HepG2 (cell line): ENCODE data around the gene CMTM3. TPM values are rescaled to one million over a fixed set of nuclear protein-coding genes. Genes with fewer than 3 reads are reported as not detected.
A peak's percentile ranks its signal among the peaks of the same experiment; 100 is the strongest.

Source experiments
- FOXM1 ChIP-seq: sonication (generic); formaldehyde crosslinking; IDR thresholded peaks from 2 replicates; pipeline ENCODE4 v1.5.0; 2020; ENCODE audit warnings: missing genetic modification reagents
- KAT2B ChIP-seq: fragments of 150-350 bp; IDR thresholded peaks from 2 replicates; pipeline ENCODE4 v1.6.1; 2014; ENCODE audit warnings: low read depth, low read length, borderline replicate concordance
- KDM1A ChIP-seq: IDR thresholded peaks from 2 replicates; pipeline ENCODE4 v1.6.1; 2016; ENCODE audit warnings: missing compliant biosample characterization
- LCORL ChIP-seq, 2 experiments: fragments of 450-650 bp in 1 of 2; sonication (generic) in 1 of 2; formaldehyde crosslinking in 1 of 2; IDR thresholded peaks; 2 replicates each; pipeline versions ENCODE4 v1.5.0 to v1.6.1; 2017 to 2020; ENCODE audit warnings: antibody characterized with exemption in 1 of 2, missing genetic modification reagents in 1 of 2
- MATR3 ChIP-seq: sonication (generic); formaldehyde crosslinking; IDR thresholded peaks from 2 replicates; pipeline ENCODE4 v1.4.0; 2020; ENCODE audit warnings: missing genetic modification reagents
- NR2C2 ChIP-seq: sonication (generic); formaldehyde crosslinking; IDR thresholded peaks from 2 replicates; pipeline ENCODE4 v1.4.0; 2020; ENCODE audit warnings: missing genetic modification reagents, mild to moderate bottlenecking, moderate library complexity, borderline replicate concordance
- PAF1 ChIP-seq: IDR thresholded peaks from 2 replicates; pipeline ENCODE4 v1.6.1; 2016; ENCODE audit warnings: missing genetic modification reagents, missing compliant biosample characterization
- POGZ ChIP-seq: sonication (generic); formaldehyde crosslinking; IDR thresholded peaks from 2 replicates; pipeline ENCODE4 v1.4.0; 2020; ENCODE audit warnings: mild to moderate bottlenecking, missing genetic modification reagents
- RAD51 ChIP-seq: fragments of 450-650 bp; IDR thresholded peaks from 2 replicates; pipeline ENCODE4 v1.6.1; 2016; ENCODE audit warnings: borderline replicate concordance
- ZNF30 ChIP-seq: sonication (generic); formaldehyde crosslinking; IDR thresholded peaks from 2 replicates; pipeline ENCODE4 v1.5.0; 2020; ENCODE audit warnings: mild to moderate bottlenecking, missing genetic modification reagents
- ZNF546 ChIP-seq: sonication (generic); formaldehyde crosslinking; conservative IDR thresholded peaks from 2 replicates; pipeline ENCODE4 v1.8.1; 2023; ENCODE audit warnings: mild to moderate bottlenecking, missing genetic modification reagents
- ZNF580 ChIP-seq: IDR thresholded peaks from 2 replicates; pipeline ENCODE4 v1.6.1; 2016; ENCODE audit warnings: low read depth, borderline replicate concordance
- ZNF724P ChIP-seq: sonication (generic); formaldehyde crosslinking; IDR thresholded peaks from 2 replicates; pipeline ENCODE4 v1.8.0; 2022; ENCODE audit warnings: missing genetic modification reagents, borderline replicate concordance
- ZNF839 ChIP-seq: sonication (generic); formaldehyde crosslinking; IDR thresholded peaks from 2 replicates; pipeline ENCODE4 v1.4.0; 2020; ENCODE audit warnings: missing genetic modification reagents, mild to moderate bottlenecking, borderline replicate concordance
- ZXDC ChIP-seq: sonication (generic); formaldehyde crosslinking; IDR thresholded peaks from 2 replicates; pipeline ENCODE4 v1.5.0; 2020; ENCODE audit warnings: mild to moderate bottlenecking, missing genetic modification reagents
- polyA plus RNA-seq, 8 experiments: library from polyadenylated mRNA; depleted of rRNA in 3 of 8; stranded (reverse) in 7 of 8; unstranded in 1 of 8; fragments of >200 nt; fragmentation: Illumina TruSeq in 4 of 8; extraction: Trizol in 4 of 8; gene quantifications; 2 replicates each; pipeline versions ENCODE4 v1.2.1 to v1.2.3, GENCODE V29; 2011 to 2016; ENCODE audit warnings: low read depth in 4 of 8, missing spikeins in 1 of 8, mixed read lengths in 1 of 8; ENCODE audit not compliant: insufficient read depth in 1 of 8
- total RNA-seq, 5 experiments: library from RNA; depleted of rRNA; stranded (reverse); fragments of >200 nt; fragmentation: Illumina TruSeq; extraction: Trizol; gene quantifications; 2 replicates each; pipeline ENCODE4 v1.2.3, GENCODE V29; 2016; ENCODE audit warnings: low read depth in 1 of 5
- TF ChIP-seq, protein P1 (sequence below): sonication (generic); formaldehyde crosslinking; IDR thresholded peaks from 2 replicates; pipeline ENCODE4 v1.5.0; 2020; ENCODE audit warnings: mild to moderate bottlenecking, missing genetic modification reagents
- TF ChIP-seq, protein P2 (sequence below): sonication (generic); formaldehyde crosslinking; IDR thresholded peaks from 2 replicates; pipeline ENCODE4 v1.8.0; 2022; ENCODE audit warnings: missing genetic modification reagents, mild to moderate bottlenecking, borderline replicate concordance
- TF ChIP-seq, protein P3 (sequence below): sonication (generic); formaldehyde crosslinking; IDR thresholded peaks from 2 replicates; pipeline ENCODE4 v1.4.0; 2020; ENCODE audit warnings: missing genetic modification reagents
- TF ChIP-seq, protein P4 (sequence below): sonication (generic); formaldehyde crosslinking; IDR thresholded peaks from 2 replicates; pipeline ENCODE4 v1.4.0; 2020; ENCODE audit warnings: missing genetic modification reagents

The CMTM3 gene
- total and polyA plus RNA-seq, 2 of the 13 experiments (the other 11 are each of a cell fraction or from before 2014, with no cell fraction given): 29.2 to 48.7 TPM

DNA sequence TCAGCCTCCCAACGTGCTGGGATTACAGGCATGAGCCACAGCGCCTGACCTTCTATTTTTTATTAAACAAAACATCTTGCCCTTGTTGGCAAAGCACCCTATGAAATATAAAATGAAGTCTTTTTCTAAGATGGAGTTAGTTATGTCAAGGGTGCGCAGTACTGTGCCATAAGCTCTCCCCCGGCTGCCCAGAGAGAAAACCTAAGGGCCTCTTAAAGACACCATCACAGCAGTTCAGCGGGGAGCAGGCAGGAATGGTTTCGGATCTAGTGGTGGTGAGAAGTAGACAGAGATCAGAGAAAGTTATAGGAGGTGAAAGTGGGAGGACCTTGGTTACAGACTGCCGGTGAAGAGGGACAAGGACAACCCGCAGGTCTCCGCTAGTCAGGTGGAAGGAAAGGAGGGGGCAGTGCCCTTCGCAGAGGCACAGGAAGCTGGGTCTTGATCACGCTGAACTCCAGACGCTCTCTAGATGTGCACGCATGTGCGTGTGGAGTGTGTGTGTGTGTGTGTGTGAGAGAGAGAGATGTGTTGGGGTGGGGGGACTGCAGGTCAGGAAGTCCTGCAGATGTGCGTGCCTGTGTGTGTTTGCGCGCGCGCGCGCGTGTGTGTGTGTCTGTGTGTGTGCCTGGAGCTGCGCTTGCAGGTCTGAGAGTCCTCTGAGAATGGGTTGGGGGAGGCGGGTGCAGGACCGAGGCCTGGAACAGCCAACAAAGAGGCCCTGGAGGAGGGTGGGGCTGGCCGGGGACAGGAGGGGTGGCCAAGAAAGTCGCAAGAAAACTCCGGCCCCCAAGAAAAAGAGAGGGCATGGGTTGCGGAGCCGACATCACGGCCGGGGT lies 748 bp upstream of the CMTM3 start (continued):
- TF ChIP-seq ZNF580 (CRISPR knock-in tag): peak; percentile 79; the same call in 1 of the 2 replicates
- TF ChIP-seq ZNF30 (CRISPR knock-in tag): no peak
- TF ChIP-seq FOXM1 (CRISPR knock-in tag): no peak
- TF ChIP-seq LCORL (IDR thresholded peaks at IDR 0.05): no peak
- peak; percentile 59; the same call in 1 of the 2 replicates for TF ChIP-seq LCORL (CRISPR knock-in tag; IDR thresholded peaks at IDR 0.05)
- no peak for TF ChIP-seq KDM1A
- TF ChIP-seq MATR3 (CRISPR knock-in tag): no peak
- TF ChIP-seq POGZ: peak; percentile 11; the same call in 1 of the 2 replicates
- peak; percentile 79; the same call in 1 of the 2 replicates for TF ChIP-seq ZNF839 (CRISPR knock-in tag)
- no peak for TF ChIP-seq ZNF724P (CRISPR knock-in tag)
- TF ChIP-seq ZNF546 (CRISPR knock-in tag): no peak
- no peak for TF ChIP-seq RAD51
- TF ChIP-seq, protein P1, sequence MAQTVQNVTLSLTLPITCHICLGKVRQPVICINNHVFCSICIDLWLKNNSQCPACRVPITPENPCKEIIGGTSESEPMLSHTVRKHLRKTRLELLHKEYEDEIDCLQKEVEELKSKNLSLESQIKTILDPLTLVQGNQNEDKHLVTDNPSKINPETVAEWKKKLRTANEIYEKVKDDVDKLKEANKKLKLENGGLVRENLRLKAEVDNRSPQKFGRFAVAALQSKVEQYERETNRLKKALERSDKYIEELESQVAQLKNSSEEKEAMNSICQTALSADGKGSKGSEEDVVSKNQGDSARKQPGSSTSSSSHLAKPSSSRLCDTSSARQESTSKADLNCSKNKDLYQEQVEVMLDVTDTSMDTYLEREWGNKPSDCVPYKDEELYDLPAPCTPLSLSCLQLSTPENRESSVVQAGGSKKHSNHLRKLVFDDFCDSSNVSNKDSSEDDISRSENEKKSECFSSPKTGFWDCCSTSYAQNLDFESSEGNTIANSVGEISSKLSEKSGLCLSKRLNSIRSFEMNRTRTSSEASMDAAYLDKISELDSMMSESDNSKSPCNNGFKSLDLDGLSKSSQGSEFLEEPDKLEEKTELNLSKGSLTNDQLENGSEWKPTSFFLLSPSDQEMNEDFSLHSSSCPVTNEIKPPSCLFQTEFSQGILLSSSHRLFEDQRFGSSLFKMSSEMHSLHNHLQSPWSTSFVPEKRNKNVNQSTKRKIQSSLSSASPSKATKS (CRISPR knock-in tag): no peak
- TF ChIP-seq, protein P2, sequence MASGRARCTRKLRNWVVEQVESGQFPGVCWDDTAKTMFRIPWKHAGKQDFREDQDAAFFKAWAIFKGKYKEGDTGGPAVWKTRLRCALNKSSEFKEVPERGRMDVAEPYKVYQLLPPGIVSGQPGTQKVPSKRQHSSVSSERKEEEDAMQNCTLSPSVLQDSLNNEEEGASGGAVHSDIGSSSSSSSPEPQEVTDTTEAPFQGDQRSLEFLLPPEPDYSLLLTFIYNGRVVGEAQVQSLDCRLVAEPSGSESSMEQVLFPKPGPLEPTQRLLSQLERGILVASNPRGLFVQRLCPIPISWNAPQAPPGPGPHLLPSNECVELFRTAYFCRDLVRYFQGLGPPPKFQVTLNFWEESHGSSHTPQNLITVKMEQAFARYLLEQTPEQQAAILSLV (CRISPR knock-in tag): no peak; the same call in 1 of the 2 replicates
- no peak for TF ChIP-seq ZXDC (CRISPR knock-in tag)
- no peak for TF ChIP-seq KAT2B
- TF ChIP-seq, protein P3, sequence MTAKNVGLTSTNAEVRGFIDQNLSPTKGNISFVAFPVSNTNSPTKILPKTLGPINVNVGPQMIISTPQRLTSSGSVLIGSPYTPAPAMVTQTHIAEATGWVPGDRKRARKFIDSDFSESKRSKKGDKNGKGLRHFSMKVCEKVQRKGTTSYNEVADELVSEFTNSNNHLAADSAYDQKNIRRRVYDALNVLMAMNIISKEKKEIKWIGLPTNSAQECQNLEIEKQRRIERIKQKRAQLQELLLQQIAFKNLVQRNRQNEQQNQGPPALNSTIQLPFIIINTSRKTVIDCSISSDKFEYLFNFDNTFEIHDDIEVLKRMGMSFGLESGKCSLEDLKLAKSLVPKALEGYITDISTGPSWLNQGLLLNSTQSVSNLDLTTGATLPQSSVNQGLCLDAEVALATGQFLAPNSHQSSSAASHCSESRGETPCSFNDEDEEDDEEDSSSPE (CRISPR knock-in tag): no peak
- no peak for TF ChIP-seq PAF1 (CRISPR knock-in tag)
- TF ChIP-seq, protein P4, sequence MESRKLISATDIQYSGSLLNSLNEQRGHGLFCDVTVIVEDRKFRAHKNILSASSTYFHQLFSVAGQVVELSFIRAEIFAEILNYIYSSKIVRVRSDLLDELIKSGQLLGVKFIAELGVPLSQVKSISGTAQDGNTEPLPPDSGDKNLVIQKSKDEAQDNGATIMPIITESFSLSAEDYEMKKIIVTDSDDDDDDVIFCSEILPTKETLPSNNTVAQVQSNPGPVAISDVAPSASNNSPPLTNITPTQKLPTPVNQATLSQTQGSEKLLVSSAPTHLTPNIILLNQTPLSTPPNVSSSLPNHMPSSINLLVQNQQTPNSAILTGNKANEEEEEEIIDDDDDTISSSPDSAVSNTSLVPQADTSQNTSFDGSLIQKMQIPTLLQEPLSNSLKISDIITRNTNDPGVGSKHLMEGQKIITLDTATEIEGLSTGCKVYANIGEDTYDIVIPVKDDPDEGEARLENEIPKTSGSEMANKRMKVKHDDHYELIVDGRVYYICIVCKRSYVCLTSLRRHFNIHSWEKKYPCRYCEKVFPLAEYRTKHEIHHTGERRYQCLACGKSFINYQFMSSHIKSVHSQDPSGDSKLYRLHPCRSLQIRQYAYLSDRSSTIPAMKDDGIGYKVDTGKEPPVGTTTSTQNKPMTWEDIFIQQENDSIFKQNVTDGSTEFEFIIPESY (CRISPR knock-in tag): no peak
- TF ChIP-seq NR2C2 (CRISPR knock-in tag): peak; percentile 55
